Middle frontal gyrus (tissue), 1 donor: Measurements from ENCODE around the gene ARVCF.

Experiments
- DNase-seq: peaks from one replicate; pipeline ENCODE4 v3.0.0-alpha.2; 2015; ENCODE audit warnings: low spot score; ENCODE audit errors: extremely low spot score

The ARVCF gene, protein sequence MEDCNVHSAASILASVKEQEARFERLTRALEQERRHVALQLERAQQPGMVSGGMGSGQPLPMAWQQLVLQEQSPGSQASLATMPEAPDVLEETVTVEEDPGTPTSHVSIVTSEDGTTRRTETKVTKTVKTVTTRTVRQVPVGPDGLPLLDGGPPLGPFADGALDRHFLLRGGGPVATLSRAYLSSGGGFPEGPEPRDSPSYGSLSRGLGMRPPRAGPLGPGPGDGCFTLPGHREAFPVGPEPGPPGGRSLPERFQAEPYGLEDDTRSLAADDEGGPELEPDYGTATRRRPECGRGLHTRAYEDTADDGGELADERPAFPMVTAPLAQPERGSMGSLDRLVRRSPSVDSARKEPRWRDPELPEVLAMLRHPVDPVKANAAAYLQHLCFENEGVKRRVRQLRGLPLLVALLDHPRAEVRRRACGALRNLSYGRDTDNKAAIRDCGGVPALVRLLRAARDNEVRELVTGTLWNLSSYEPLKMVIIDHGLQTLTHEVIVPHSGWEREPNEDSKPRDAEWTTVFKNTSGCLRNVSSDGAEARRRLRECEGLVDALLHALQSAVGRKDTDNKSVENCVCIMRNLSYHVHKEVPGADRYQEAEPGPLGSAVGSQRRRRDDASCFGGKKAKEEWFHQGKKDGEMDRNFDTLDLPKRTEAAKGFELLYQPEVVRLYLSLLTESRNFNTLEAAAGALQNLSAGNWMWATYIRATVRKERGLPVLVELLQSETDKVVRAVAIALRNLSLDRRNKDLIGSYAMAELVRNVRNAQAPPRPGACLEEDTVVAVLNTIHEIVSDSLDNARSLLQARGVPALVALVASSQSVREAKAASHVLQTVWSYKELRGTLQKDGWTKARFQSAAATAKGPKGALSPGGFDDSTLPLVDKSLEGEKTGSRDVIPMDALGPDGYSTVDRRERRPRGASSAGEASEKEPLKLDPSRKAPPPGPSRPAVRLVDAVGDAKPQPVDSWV

DNA sequence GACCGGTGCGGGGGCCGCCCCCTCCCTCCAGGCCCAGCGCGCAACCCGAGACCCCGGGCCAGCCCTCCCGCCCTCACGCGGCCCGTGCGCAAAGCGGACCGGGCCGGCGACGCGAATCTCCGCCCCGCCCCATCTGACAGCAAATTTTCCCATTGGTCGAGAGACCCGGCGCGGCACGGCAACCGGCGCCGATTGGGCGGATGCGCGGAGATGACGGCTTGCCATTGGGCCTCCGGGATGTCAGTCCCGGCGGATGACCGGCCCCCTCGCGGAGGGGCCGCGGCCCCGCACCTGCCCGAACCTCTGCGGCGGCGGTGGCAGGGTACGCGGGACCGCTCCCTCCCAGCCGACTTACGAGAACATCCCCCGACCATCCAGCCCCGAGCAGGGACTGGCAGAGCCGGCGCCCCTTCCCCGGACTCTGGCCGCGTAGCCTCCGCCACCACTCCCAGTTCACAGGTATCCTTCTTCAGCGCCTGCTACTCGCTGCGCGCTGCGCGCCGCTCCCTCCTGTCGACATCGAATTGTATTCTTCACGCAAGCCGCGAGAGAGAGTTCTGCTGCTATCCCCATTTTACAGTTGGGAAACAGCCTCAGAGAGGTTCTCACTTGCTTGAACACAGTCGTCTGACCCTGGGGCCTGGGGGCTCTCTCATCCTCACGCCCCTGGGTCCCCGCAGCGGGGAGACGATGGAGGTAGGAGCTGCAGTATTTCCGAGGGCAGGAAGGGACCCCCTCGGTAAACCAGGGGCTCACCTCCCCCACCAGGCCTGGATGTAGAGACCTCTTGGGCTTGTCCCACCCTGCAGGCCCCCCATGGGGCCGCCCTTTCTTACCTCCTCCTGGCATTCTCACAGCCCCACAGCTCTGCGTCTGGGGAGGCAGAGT, at the start of gene ARVCF:
Gene ARVCF (minus strand): TSS at position 90 of the 888 bp plus-strand sequence. CDS start 26,029 bp downstream, outside the sequence.
- DNase-seq = peak; percentile 85

DNA sequence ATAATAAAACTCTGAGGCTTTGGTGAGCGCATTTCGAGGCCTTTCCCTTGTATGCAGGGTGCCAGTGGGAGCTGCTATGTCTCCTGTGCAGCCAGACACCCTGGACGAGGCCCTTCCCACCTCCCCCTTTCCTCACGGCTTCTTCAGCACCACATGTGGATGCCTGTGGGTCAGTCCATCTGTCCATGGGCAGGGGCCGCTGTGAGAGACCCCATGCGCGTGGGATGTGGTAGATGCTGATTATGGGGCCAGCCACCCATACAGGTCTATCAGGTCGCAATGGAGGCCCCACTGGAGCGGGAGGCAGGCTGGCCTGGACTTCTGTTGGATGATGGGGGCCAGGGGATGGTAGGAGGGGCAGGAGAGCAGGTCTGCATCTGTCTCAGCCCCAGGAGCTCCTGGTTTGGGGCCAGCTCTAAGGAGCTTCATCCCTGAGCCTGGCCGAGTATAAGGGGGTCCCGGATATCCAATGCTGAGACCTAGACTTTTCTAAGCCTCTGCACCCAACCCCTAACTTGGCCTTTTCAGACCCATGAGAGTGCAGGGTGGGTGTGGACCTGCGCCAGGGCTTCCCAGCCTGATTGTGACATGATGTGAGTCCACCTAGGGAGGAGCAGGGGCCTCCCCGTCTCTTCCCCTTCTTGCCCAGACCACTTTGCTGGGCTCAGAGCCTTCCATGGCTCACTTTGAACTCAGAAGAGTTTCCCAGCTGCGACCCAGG, 49.4 kb upstream of the ARVCF start:
- DNase-seq = no peak

DNA sequence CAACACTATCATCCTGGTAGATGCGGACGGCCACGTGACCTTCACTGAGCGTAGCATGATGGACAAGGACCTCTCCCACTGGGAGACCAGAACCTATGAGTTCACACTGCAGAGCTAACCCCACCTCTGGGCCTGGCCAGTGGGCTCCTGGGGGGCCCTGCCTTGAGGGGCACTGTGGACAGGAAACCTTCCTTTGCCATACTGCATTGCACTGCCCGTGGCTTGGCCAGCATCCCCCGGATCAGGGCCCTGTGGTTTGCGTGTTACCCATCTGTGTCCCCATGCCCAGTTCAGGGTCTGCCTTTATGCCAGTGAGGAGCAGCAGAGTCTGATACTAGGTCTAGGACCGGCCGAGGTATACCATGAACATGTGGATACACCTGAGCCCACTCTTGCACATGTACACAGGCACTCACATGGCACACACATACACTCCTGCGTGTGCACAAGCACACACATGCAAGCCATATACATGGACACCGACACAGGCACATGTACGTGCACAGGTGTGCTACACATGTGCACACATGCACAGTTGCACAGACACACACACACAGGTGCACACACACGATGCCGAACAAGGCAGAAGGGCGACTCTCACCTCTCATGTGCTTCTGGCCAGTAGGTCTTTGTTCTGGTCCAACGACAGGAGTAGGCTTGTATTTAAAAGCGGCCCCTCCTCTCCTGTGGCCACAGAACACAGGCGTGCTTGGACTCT, 48.1 kb upstream of the ARVCF start:
- DNase-seq = no peak

DNA sequence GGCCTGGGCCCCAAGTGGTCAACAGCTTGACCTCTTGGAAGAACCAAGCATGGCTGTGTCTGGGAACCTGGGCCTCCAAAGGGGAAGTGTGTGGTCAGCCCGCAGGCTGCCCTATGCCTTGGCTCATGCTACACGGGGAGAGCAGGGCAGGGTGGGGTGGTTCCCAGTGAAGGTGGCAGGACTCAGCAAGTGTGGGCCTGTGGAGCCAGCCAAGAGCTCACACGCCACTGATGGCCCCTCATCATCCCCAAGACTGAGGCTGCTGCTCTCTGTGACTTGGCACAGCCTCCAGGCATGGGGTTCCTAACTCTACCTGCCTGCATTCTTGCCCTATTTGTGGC, 47.5 kb upstream of the ARVCF start:
- no peak for DNase-seq

DNA sequence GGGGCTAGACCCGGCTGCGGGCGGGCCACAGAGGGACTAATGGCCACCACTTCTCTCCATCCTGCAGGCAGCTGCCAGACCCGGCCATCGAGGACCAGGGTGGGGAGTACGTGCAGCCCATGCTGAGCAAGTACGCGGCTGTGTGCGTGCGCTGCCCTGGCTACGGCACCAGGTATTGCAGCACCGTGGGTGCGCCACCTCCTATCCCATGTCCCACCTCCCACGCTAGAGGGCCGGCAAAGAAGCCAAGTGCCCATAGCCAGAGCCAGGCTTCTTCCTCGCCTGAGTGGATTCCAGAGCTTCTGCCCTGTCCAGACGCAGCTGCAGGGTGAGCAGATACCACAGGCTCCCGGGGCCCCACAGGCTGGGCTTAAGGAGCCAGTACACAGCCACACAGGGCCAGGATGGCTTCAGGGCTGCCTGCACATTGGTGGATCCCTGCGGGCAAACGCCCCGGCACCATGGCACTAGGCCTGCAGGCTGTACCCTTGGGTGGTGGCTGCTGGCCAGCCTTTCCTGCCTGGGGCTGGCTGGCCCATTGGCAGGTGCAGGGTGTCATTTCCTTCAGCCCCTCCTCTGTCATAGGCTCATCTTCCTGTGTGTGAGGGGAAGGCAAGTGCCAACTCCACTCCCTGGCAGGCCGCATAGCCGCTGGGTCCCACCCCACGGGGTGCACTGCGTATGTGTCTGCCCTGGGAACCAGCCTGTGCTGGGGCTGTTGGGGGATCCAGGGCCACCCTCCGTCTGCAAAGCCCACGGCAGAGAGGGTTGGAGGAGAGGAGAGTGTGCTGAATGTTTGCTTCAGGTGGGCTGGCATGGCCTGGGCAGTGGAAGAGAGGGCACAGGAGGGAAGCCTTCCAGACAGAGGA, 46.9 kb upstream of the ARVCF start:
- no peak for DNase-seq

DNA sequence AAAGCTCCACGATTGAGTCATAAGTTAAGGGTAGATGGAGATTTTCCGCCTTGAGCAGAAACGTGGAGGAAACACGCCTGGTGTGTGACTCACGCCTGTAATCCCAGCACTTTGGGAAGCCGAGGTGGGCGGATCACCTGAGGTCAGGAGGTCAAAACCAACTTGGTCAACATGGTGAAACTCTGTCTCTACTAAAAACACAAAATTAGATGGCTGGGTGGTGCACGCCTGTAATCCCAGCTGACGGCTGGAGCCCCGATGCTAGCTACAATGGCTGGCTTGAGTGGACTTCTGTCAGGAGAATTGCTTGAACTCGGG, 46.1 kb upstream of the ARVCF start:
- DNase-seq = no peak

DNA sequence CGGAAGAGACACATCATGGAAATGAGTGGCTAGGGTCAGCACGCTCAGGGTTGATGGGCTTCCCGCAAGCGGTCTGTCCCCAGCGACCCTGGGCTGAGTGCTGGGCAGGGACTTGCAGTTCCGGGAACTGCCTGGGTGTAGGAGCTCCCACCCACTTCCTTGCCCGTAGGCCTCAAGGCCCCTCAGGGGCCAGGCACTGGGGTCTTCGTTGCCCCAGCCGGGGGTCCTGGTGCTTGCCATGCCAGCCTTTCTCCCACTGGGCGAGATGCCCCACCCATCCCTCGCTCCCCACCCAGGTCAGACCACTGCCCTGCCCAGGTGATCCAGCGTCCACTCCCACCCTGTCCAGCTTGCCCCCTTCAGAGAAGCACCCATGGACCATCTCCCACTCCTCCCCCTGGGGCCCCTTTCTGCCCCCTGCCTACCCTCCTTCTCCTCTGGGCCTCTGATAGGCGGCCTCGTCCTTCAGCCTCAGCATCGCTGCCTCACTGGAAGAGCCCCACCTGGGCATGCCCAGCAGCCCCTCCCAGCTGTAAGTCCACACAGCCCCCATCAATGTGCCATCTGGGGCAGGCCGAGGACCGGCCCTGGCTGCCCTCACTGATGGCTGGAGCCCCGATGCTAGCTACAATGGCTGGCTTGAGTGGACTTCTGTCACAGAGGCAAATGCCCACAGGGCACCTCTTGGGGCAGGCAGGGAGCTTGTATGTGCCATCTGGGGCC, 45.6 kb upstream of the ARVCF start:
- no peak for DNase-seq

DNA sequence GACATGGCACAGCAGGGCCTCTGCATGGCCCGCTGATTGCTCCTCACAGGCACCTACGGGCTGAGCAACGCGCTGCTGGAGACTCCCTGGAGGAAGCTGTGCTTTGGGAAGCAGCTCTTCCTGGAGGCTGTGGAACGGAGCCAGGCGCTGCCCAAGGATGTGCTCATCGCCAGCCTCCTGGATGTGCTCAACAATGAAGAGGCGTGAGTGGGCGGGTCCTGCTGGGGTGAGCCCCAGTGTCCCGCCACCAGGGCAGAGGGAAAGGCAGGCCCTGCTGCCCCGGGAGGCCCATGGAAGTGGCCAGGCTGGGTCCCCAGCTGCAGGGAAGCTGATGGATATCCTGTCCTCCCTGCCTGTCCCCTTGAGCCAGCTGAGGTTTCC, 44.8 kb upstream of the ARVCF start:
- no peak for DNase-seq

DNA sequence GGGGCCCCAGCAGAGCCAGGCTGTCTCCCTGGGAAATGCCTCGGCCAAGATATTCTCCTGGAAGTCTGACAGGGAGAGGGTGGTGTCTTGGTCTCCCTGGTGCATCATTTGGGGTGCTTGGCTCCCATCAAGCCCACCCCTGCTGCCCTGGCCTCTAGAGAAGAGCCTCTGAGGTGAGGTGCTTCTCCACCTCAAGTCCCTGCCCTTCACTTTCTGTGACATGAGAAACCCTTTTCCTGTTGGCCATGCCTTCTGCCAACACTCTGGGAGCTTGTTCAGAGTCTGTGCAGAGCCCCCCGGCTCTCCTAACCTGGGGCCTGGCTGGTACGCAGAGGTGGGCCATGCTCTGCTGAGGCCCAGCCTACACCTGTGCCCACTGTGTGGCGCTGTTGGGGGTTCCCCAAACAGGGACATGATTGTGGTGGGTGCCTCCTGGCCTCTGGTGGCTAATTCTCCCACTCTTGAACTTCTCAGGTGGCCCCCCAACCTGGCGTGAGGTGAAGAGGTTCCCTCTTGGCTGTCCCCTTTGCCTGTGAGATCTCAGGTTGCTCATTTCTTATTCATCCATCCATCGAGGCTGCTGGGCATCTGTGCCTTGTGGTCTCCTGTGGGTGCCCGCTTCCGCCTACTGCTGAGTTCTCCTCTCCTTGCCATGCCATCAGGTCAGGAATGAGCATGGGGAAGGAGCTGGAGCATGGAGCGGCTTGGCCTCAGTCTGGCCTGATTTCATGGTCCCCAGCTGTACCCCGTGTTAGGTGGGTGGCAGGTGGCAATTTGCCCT, 44.3 kb upstream of the ARVCF start:
- DNase-seq = no peak

DNA sequence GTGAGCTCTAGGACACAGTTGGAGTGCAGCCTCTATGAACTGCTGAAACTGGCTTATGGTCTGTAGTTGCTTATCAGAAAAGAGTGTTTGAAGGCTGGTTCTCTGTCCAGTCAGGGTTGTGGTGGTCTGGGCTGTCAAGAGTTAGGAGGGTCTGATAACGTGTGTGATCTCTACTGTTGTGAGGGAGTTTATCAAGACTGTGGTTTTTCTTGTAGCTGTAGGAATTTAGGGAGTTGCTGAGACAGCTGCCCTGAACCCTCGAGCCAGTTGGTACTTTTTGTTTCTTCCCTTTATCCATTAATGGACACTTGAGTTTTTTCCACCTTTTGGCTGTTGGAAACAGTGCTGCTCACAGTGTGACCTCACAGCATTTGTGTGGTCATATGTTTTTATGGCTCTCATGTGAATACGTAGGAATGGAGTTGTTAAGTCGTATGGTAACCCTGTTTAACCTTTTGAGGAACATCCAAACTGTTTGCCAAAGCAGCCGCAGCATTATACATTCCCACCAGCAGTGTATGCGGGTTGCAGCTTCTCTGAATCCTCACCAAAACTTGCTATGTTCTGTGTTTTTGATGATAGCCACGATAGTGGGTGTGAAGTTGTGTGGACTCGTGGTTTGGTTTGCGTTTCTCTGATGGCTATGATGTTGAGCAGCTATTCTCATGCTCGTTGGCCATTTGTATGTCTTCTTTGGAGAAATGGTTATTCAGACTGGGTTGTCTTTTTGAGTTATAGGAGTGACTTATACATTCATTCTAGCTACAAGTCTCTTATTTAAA, 42.6 kb upstream of the ARVCF start:
- DNase-seq = no peak

DNA sequence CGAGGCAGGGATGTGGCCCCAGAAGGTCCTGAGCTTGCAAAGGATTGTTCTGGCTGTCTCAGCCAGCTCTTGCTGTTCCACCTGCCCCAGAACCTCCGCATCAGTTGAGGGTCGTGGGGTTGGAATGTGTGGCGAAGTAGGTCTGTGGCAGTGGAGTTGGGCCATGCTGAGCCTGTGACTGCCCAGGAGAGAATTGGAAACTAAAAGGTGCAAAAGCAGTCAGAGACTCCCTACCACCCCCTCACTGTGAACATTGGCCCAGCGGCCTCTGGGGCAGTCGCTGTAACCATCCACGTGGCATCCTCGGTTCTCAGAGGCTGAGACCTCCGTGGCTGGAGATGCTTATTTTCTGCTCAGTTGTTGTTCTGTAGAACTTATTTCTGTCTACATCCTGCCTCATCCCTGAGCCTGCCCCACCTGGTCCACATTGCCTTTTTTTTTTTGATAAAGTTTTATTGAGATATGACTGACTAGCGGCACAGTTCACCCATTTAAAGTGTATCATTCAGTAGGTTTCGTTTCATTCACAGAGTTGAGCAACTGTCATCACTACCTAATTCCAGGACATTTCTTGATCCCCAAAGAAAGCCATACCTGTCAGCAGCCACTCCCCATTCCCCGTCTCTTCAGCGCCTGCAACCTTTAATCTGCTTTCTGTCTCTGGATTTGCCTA, 41.1 kb upstream of the ARVCF start:
- no peak for DNase-seq

DNA sequence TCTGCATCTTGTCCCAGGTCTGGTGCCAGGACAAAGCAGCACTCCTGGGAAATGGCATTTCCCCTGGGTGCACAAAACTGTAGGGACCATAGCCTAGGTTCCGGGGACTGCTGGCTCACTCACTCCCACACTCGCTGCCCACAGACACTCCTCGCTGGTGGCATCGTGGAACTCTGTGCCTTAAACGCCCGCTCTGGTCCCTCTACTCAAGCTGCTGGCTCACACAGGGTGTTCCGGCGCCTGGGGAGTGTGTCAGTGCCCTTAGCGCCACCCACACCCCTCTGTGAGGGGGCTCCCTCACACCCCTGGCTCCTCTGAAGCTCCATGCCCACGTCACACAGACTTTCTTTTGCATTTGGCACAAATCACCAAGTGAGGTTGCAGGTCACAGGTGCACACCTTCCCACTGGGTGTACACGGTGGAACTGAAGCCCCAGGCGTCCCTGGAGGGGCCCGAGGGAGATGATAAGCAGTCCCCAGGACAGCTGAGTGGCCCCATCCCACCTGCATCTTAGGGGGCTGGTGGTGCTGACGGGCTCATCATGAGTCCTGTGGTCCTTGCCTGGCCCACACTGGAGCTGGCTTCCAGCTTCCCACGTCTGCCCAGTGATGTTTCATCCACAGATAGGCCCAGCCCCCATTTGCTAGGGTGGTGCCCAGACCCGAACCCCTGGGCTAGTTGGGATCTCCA, 40.2 kb upstream of the ARVCF start:
- DNase-seq = no peak

DNA sequence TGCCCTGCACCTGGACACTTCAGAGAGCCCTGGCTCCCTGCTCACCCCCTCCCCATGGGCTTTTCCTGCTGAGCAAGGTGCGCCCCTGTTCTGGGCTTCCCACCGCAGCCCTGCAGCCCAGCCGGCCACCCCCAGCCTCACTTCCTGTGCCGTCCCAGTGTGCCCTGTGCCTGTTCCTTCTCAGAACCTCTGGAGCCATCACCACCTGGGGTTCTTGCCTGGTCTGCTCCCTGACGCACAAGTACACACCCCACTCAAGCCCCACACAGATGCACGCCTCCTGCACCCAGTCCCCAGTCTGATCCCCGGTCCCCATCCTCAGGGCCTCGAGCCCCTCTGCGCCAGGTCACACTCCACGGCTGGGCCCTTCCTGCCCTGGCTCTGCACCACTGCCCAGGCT, 39.5 kb upstream of the ARVCF start:
- DNase-seq = no peak

DNA sequence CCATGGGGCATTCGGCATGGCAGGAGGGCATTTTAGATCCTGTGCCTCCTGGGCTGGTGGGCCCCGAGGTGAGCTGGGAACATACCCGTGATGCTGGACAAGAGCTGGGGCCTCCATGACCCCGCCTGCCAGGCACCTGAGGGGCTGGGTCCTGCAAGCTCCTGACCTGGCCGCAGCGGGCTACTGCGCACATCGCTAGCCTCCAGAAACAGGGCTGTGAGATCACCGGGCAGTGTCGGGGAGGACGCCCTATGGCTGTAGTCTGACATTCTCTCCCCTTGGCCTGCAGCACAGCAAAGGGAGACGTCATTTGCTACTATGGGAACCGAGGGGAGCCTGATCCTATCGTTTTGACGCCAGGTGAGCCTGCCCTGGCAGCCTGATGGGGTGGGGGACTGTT, 39.0 kb upstream of the ARVCF start:
- no peak for DNase-seq

DNA sequence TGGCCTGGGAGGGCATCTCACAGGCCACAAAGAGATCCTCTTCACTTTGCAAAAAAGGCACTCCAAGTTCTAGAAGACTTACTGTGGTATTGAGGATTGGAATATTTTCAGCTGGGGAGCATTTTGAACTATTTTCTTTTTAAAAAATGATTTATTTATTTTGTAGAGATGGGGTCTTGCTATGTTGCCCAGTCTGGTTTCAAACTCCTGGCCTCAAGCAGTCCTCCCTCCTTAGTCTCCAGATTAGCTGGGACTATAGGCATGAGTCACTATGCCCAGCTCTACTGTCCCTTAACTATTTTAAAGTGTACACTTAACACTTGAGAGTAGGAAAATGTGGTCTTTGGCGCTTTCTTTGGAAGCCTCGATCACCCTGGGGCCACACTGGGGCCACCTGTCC, 38.5 kb upstream of the ARVCF start:
- DNase-seq = no peak

DNA sequence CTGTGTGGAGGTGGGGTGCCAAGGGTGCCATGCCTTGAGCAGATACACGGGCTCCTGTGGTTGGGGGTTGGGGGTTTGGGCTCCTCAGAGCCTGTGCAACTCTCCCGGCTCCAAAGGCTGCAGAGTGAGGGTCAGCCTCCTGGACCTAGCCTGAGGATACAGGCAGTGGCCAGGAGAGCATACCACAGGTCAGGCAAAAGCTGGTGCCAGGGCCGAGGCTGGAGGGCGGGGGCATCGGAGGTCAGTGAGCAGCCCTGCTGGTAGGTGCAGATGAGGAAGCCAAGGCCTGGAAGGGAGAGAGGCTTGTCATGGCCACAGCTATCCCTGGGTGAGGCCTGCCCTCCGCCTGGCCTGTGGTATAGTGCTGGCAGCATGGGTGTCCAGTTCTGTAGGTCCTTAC, 37.9 kb upstream of the ARVCF start:
- no peak for DNase-seq
